AG08395 (cell line): Measurements from ENCODE around the gene PGM2.
A peak's percentile ranks its signal among the peaks of the same experiment; 100 is the strongest.
"Not testable (repeated sequence)": the region's sequence is repeated elsewhere in the genome, so short reads cannot be mapped to it uniquely, and the experiment has no call there.

Experiments used
- DNase-seq: peaks from one replicate; pipeline ENCODE4 v3.0.0; 2012; ENCODE audit warnings: mixed read lengths, low spot score

PGM2 gene

DNA sequence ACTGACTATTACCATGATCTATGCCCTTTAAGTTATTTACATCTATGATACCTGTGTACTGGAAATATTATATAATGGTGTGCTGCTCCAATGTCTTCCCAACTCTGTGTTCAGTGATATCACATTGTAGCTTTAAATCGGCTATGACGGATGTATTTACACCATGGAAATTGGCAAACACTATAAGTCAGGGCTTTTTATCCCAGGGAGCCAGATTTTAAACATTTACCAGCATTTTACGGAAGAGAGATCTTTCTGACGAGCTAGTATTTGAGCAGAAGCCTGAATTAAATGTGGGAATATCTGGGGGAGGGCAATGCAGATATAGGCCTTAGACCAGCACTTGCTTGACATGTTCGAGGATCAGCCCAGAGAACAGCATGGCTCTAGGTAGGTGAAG, 7.7 kb upstream of the PGM2 start:
- DNase-seq: no peak

DNA sequence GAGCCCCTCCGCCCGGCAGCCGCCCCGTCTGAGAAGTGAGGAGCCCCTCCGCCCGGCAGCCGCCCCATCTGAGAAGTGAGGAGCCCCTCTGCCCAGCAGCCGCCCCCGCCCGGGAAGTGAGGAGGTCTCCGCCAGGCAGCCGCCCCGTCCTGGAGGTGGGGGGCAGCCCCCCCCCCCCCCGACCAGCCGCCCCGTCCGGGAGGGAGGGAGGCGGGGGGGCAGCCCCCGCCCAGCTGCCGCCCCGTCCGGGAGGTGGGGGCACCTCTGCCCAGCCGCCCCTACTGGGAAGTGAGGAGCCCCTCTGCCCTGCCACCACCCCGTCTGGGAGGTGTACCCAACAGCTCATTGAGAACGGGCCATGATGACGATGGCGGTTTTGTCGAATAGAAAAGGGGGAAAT, 6.0 kb upstream of the PGM2 start:
- DNase-seq: not testable (repeated sequence)

DNA sequence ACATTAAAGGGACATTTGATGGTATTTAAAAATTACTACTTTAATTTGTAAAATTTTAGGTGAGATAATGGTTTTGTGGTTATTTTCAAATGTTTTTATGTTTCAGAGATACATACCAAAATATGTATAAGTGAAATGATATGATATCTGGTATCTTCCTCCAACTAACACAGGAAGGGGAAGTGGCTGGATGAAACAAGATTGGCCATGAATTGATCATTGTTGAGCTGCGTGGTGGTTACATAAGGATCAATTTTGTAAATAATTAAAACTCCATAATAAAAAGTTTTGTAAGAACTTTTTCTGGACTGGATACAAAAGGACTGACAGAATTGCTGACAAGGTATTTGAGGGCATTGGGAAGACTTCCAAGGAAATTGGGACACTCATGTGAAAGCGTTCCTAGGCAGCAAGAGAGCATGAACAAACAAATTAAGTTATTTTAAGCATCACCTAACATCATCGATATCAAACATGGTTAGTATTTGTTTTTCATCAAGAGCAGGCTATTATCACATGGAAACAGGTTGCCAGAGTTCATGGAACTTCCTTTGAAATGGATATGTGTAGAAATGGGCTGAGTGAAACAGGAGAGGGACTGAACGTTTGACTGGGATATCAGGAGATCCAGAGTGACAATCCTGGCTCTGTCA, 4.4 kb upstream of the PGM2 start:
- no peak for DNase-seq

DNA sequence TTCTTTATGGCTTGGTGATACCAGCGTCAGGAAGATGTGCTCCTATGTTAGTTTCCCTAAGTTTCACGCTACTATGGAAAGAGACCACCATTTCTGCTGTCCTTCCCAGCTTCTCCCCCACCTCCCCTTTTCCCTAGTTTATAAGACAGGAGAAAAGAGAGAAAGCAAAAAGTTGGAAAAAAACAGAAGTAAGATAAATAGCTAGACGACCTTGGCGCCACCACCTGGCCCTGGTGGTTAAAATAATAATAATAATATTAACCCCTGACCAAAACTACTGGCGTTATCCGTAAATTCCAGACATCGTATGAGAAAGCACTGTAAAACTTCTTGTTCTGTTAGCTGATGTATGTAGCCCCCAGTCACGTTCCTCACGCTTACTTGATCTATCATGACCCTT, 985 bp upstream of the PGM2 start:
- DNase-seq: not testable (repeated sequence)

DNA sequence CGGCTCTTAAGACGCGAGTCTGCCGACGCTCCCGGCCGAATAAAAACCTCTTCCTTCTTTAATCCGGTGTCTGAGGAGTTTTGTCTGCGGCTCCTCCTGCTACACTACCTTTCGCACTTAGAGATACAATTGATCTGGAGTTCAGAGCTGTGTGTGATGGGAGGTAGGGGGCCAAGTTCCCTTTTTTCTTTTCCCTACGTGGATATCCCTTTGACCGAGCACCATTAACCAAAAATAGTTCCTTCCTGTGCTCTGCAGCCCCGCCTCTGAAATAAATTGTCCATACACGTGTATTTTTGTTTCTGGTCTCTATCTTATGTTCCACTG, 555 bp upstream of the PGM2 start:
- DNase-seq: peak; percentile 10

DNA sequence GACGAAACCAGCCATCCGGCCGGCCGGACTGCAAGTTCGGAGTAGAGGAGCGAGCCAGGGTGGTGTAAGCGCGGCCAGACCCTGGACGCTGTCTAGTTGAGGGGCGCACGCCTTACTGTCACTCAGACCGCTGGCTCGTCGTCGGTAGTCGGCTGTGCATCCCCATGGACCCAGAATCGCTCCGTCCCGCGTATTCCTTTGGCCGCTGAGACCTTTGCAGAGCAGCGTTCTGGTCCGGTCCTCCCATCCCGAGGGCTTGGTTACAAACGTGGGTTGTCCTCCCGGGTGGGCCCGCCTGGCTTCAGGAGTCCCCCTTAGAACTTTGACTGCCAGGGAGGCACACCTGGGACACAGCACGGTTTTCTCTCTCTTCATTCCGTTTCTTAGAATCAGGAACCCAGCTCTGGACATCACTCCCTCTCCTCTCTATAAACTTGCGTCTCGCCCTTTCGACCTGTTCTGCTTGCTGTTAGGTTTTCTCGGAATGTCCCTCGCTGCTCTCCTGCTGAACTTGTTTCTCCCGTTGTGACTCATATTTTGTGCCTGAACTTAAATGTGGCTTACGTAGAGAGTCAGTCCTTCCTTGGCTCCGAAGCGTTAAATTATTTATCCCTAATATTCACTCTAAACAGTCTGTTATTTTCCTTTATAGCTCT, 672 bp downstream of the PGM2 start:
- DNase-seq: peak; percentile 15

DNA sequence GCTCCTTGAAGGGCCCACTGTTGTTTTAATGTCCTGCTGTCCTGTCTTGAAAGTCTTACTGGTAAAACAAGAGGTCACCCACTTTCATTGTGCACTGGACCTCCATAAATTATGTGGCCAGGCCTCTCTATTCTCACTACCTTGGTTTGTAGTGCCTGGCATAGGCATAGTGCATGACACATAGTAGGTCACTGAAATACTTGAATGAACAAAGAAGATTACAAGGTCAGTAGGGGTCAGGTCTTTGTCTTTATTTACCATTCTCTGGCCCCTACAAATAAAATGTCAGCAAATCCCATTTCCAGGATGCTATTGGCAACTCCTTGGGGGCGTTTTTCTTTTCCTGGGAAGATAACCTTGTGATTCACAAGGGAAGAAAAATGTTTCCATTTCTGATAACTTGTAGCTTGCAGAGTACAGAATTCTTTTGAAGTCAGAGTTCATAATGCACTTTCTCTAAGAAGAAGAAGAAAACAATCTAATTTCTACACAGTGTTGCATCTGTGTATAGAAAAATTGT, 1.4 kb downstream of the PGM2 start:
- no peak for DNase-seq

DNA sequence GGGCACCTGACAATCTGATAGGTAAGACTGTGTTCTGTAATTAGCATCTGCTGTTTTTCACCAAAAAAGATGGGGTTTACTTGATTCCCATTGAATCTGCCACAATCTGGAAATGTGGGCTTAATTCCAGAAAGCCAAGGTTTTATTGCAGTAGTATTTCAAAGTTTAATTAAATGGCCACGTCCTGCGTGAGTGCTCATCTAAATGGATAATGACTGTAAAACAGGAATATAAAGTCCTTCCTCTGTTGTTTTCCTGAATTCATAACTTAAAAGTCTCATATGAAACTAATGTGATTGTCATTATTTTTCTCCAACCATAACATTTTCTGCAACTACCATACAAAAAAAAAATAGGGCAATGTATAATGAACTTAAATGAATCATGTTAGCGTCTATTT, 2.4 kb downstream of the PGM2 start:
- no peak for DNase-seq

DNA sequence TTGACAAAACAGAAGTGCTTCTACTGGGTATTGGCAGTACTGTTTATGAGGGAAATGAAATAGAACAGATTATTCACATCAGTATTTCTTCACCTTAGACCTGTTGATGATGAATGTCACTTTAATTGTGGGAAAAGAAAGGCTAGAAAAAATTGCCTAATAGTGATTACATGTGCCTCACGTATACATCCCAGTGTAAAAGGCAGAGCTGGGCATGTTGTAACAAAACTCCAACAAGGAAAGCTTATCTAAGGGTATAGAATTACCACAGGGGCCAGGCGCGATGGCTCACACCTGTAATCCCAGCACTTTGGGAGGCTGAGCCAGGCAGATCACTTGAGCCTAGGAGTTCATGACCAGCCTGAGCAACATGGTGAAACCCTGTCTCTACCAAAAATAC, 4.2 kb downstream of the PGM2 start:
- DNase-seq: no peak

DNA sequence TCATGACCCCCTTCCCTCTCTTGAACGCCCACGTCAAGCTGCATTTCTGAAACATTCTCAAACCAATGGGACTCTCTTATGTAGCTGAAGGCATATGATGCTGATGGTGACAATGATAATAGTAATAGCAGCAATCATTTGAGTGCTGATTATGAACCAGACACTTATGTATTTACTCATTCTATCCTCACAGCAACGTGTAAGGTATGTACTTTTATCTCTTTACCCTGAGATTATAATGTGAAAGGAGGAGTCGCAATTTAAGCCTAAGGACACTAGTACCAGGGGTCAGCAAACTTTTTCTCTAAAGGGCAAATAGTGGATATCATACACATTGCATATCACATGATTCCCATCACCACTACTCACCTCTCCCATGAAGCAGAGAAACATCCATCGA, 8.5 kb downstream of the PGM2 start:
- no peak for DNase-seq

DNA sequence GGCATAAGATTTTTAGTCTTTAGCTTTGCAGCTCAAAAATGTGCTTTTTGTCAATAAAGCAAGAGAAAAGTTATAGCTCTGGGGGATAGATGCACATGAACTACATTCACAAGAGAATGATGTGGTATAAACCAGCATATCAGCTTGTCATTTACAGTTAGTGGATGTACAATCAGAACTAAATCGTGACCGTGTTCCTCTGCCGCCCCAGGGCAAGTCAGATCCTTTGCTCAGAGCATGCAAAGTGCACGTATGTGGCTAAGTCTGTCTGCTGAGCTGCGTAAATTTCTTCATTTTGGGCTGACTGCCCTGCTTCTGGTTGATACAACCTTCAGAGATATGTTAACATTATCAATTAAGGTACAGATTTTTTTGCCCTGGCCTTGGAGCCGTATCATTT, 9.3 kb downstream of the PGM2 start:
- DNase-seq: no peak

DNA sequence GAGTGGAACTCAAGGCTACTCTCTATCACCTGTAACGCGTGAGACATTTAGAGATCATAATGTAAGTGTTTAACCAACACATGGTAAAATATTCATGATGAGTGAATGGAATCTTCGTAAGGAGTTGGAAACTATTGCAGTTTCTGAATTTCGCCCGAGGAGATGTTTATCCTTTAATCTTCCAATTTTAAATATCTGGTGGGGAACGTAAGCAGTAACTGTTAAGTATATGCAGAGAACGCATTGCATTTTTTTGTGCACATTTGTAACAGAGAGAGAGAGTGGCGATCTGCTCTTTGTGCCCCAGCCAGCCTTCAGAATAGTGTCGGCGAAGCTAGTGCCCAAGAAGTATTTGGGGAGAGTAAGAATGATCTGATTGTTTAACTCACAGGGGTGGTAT, 9.8 kb downstream of the PGM2 start:
- DNase-seq: no peak

DNA sequence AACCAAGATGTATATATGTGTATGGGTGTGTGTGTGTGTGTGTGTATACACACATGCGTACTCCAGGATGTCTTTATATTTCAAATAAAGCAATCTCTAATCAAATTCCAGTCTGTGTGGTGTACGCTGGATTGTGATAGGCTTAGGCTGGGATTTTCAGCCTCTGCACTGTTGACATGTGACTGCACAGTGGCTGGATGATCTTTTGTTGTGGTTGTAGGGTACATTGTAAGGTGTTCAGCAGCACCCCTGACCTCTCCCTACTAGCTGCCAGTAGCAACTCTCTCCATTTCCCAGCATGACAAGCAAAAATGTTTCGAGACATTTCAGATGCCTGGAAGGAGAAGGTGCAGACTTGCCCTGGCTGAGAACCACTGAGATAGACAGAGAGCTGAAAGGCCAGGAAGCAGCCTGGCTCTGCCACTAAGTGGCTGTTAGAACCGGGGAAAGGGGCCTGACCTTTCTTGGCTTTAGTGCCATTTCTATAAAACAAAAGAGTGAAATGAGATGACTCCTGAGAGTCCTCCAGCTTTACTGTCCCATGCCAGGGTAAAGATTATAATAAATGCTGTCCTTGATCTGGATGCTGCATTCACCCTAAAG, 10.5 kb downstream of the PGM2 start:
- DNase-seq: no peak

DNA sequence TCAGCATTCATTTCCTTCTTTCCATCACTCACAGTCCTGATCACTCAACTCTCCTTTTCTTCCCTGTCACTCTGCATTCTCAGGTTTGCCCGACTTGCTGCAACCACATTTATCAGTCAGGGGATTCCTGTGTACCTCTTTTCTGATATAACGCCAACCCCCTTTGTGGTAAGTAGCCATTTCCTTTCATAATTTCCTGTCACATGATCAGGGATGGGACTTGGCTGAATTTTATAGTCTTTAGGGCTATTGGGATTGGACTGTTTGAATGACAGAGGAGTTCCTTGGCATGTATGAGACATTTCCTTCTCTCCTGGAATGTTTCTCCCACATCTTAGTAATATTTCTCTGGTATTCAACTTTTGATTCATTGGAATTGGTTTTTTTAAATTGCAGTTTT, 11.0 kb downstream of the PGM2 start:
- peak; percentile 68 for DNase-seq

DNA sequence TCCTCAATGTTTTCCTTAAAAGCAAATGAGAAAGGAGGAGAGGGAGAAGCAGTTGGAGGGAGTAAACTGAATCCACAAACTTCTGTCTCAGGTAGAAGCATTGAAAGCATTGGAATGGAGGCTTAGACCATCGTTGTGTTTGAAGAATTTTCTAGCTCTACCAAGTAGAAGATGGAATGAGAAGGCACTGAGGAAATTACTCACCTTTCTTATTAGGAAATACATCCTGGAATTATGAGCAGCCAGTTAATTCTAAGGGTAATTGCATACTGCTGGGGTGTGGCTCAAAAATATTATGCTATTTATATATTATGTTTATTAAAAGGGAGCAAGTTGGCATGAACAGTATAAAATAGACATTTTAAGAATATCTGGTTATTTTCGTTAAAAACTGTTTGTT, 12.9 kb downstream of the PGM2 start:
- no peak for DNase-seq

DNA sequence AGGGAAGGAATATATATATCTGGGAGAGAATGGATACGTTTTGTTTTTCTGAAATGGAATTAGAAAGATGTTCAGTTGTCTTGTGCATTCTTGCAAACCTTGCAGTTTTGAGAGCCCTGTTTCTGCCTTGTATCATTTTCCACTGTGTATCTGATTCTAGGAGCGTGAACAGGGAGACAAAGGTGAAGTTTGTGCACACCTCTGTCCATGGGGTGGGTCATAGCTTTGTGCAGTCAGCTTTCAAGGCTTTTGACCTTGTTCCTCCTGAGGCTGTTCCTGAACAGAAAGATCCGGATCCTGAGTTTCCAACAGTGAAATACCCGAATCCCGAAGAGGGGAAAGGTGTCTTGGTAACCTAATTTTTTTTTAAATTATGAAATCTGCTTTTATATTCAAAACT, 17.7 kb downstream of the PGM2 start:
- no peak for DNase-seq

DNA sequence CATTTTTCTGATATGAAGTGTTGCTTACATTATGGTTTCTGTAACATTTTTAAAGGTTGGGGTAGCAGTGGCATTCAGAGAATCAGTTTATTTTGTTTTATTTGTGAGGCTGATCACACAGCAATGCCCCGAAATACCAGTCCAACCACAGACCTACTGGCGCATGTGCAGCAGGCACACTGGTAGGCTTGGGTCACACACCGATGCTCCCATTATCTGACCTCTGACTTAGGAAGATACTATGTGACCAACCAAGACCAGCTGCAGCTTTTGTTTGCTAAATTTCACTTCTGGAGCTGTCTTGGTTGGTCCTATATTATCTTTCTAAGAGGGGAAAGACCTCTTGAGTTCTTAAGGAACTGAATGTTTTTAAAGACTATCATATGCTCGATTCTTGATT, 18.7 kb downstream of the PGM2 start:
- no peak for DNase-seq

DNA sequence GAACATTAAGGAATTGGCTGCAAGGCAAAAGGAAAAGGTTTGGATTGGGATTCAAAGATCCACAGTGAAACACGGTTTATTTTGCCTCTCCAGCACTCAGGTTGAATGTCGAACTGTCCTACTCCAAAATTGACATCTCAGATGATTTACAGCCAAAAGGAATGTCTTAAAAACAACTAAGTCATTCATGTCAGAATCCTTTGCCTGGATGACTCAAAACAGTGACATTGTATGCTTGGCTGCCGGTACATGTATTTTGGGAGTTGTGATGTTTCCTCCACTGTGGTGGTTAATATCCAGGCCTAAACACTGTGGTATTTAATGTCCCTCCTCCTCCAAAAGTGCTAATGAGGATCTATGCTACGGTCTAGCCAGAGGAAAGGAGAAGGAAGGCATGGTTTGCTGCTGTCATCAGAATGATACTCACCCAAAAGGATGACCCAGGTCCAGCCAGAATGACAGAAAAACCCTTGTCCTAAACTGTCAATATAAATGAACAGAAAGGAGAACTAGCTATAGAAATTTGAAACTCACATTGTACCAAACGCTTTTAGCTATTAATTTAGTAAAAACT, 20.9 kb downstream of the PGM2 start:
- DNase-seq: no peak

DNA sequence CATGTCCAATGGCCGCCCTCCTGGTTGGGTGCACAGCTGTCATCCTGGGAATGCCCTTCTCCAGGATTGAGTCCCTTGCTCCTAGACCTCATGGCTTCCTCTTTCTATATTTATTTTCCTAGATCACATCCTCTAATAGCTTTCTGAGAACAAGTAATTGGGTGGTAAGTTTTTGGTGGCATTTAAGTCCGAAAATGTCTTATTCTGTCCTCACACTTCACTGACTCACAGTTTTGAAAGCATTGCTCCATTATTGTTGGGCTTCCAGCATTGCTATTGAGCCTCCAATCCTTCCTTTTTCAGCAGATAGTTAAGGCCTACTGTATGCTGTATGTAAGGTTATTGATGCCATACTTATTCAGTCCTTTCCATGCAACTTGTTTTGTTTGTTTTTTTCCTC, 25.9 kb downstream of the PGM2 start:
- no peak for DNase-seq

DNA sequence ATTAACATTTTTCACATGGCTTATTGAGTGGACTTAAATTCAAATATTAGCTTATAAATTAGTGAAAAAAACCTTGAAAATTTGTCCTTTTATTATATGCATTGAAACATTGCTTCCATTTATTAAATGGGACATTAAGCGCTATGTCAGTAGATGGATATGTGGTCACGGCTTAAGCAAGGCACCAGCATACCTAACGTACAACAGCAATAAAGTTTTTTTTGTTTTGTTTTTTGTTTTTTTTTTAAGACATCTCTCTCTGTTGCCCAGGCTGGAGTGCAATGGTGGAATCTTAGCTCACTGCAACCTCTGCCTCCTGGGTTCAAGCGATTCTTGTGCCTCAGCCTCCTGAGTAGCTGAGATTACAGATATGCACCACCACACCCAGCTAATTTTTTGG, 31.6 kb downstream of the PGM2 start:
- no peak for DNase-seq

DNA sequence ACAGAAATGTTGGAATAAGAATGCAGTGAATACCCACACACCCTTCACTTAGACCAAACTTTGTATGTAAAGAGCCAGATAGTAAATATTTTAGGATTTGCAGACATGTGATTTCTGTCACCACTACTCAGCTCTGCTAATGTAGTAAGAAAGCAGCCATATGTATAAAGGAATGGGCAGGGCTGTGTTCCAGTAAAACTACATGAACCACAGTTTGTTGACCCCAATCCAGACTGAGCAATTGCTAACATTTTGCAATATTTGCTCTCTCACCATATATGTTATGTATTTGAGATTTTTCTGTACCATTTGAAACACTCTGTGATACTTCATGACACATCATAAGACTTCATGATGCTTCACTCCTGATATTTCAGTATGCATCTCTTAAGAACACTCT, 32.4 kb downstream of the PGM2 start:
- no peak for DNase-seq

DNA sequence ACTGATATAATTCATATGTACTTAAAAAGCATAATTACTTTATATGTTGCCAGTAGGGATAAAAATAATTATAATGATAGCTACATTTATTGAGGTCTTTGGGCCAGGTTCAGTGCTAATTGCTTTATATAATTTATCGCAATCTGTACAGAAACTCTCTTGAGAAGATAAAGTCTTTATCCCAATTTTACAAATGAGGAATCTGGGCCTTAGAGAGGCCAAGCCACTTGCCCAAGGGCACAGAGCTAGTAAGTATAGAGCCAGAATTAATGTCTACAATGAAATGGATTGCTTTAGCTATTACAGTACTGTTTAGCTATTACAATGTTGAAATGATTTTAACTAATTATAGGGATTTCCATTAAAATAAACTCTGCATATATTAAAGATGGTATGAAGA, 33.8 kb downstream of the PGM2 start:
- no peak for DNase-seq

DNA sequence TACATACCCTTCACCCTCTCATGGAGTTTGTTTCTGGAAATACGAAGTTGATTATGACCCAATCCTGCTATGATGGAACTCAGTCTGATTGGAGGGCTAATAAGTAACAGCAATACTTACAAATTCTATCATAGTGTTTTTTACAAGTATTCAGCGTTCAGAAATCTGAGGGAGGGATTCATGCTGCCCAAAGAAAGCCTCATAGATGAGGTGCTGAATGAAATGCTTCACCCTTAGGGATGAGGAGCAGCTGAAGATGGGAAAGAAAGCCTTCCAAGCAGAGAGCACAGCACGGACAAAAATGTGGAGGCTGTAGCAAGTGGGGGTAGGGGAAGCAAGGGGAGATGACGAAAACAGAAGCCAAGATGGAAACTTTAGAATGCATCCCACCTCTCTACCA, 36.5 kb downstream of the PGM2 start:
- DNase-seq: no peak

DNA sequence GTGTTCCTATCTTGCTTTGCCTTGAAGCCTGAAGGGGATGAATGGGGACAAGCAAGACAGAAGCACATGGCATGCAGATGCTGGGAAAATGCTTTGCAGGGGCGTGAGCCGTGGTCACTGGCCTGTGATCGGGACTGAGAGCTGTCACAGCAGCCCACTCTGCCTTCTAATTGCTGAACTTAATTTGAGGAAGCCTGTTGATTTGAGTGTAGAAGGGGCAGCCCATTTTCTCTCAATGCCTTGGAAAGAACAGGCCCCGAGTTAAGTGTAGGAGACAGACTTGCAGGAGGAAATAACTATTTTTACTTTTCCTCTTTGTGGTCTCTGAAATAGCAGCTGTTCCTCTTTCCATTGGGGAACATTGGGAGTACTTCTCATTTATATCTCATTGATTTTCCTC, 38.3 kb downstream of the PGM2 start:
- no peak for DNase-seq
